SU-DHL-6 (cell line): Measurements from ENCODE around the gene PDE4D.

Experiments used
- H2AFZ ChIP-seq: fragments of 200-600 bp; sonication (generic); 2 replicates; pipeline ENCODE4 v1.6.1; 2014; ENCODE audit warnings: low read depth, mild to moderate bottlenecking, moderate library complexity, mixed read lengths, antibody characterized with exemption, low read length; ENCODE audit not compliant: severe bottlenecking
- H3F3A ChIP-seq: fragments of 200-600 bp; shearing (Covaris generic); 2 replicates; pipeline ENCODE4 v1.6.0; 2016; ENCODE audit warnings: antibody characterized with exemption, mild to moderate bottlenecking; ENCODE audit not compliant: insufficient read depth
- H3K27ac ChIP-seq: fragments of 200-600 bp; sonication (generic); 2 replicates; pipeline ENCODE4 v1.5.1; 2016; ENCODE audit warnings: low read depth, mild to moderate bottlenecking, low read length, moderate library complexity, mixed read lengths
- H3K27me3 ChIP-seq: fragments of 200-600 bp; sonication (generic), shearing (Covaris generic); 2 replicates; pipeline ENCODE4 v1.6.0; 2014; ENCODE audit warnings: mild to moderate bottlenecking, low read length
- H3K36me3 ChIP-seq: fragments of 200-600 bp; sonication (generic); 2 replicates; pipeline ENCODE4 v1.6.1; 2014; ENCODE audit warnings: mild to moderate bottlenecking, low read length, mixed read lengths
- H3K4me2 ChIP-seq: fragments of 300-600, 200-600 bp; shearing (Covaris generic), sonication (generic); 2 replicates; pipeline ENCODE4 v1.6.0; 2014; ENCODE audit warnings: low read length, low read depth, mild to moderate bottlenecking; ENCODE audit not compliant: poor library complexity, severe bottlenecking
- H3K4me3 ChIP-seq: fragments of 200-600 bp; sonication (generic); 2 replicates; pipeline ENCODE4 v1.5.1; 2014; ENCODE audit warnings: antibody characterized with exemption, low read length, mild to moderate bottlenecking, mixed read lengths; ENCODE audit not compliant: insufficient read depth, poor library complexity, severe bottlenecking
- H3K79me2 ChIP-seq: fragments of 200-600 bp; sonication (generic); 2 replicates; pipeline ENCODE4 v1.6.1; 2014; ENCODE audit warnings: mild to moderate bottlenecking, low read length, moderate library complexity; ENCODE audit not compliant: insufficient read depth
- H3K9ac ChIP-seq: fragments of 200-600 bp; sonication (generic); 2 replicates; pipeline ENCODE4 v1.7.0; 2014; ENCODE audit warnings: mild to moderate bottlenecking, low read length
- H3K9me2 ChIP-seq: fragments of 200-600 bp; sonication (generic); replicated peaks from 2 replicates; pipeline ENCODE4 v1.6.1; 2014; ENCODE audit warnings: low read length; ENCODE audit not compliant: insufficient read depth
- H3K9me3 ChIP-seq: fragments of 200-600 bp; sonication (generic); 2 replicates; pipeline ENCODE4 v1.6.1; 2014; ENCODE audit warnings: low read length, mixed read lengths; ENCODE audit not compliant: insufficient read depth
- H4K20me1 ChIP-seq: fragments of 200-600 bp; sonication (generic); 2 replicates; pipeline ENCODE4 v1.6.1; 2014; ENCODE audit warnings: low read depth, mild to moderate bottlenecking, antibody characterized with exemption, low read length, moderate library complexity, mixed read lengths
- CTCF ChIP-seq: fragments of 200-600 bp; sonication (generic); IDR thresholded peaks from one replicate; pipeline ENCODE4 v1.5.1; 2017; ENCODE audit warnings: antibody characterized with exemption, mild to moderate bottlenecking, low read length, moderate library complexity; ENCODE audit not compliant: insufficient read depth, poor library complexity, severe bottlenecking
- EZH2phosphoT487 ChIP-seq: fragments of 200-600 bp; sonication (generic), shearing (Covaris generic); conservative IDR thresholded peaks from 2 replicates; pipeline ENCODE4 v1.6.1; 2018; ENCODE audit warnings: mild to moderate bottlenecking, antibody characterized with exemption, low read length, moderate library complexity, mixed read lengths

The PDE4D gene

GRCh38 chr5:59433174-59433573 lies 460.4 kb downstream of the PDE4D start:
- Histone ChIP-seq H3K9me2 (no peaks in the 10 kb centered on the region), H3K4me3 (no peak overlapping the region), H3K4me2 (no peak overlapping the region), H3K27ac (no peak overlapping the region), H3K9ac (no peak overlapping the region), H3K79me2 (no peaks in the 10 kb centered on the region), H2AFZ (no peak overlapping the region), H3K9me3 (no peaks in the 10 kb centered on the region), H3K27me3 (no peaks in the 10 kb centered on the region), H3K36me3 (no peaks in the 10 kb centered on the region), H3F3A (no peaks in the 10 kb centered on the region), H4K20me1 (no peaks in the 10 kb centered on the region)
- no peak for TF ChIP-seq EZH2phosphoT487
- no peak for TF ChIP-seq CTCF

DNA sequence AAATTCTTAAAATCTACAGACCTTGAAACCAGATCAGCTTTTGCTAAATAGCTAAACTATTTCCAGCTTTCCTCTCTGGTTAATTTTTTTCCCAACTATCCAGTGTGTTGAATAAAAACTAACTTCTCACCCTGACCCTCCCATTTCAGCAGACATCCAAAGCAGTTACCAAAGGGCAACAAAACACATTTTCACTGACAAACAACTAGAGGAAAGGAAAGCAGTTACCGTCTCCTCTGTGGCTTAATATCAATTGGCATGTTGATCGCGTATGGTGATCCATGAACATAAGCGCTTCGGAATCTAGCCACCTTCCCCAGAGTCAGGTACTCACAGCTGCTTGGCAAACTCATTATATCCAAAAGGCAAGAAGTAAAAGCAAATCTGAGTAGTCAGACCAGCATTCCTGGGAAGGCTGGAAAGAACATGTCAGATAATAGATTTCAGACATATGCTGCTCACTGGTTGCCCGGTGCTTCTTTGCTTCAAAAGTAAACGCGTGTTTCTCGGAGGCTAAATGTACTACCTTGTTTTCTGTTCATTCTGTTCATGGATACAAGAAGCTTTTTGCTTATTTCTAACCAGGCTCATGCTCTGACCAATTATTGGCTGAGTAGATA lies 463.4 kb downstream of the PDE4D start:
- no peak overlapping the region for H3K27ac ChIP-seq
- H3F3A ChIP-seq, result no peaks in the 10 kb centered on the region
- H3K79me2 ChIP-seq, result no peaks in the 10 kb centered on the region
- TF ChIP-seq EZH2phosphoT487 (no peak), CTCF (no peak)
- H4K20me1 ChIP-seq, result no peaks in the 10 kb centered on the region
- no peak overlapping the region for H3K4me3 ChIP-seq
- H3K9me2 ChIP-seq, result no peaks in the 10 kb centered on the region
- H3K36me3 ChIP-seq, result no peaks in the 10 kb centered on the region
- no peak overlapping the region for H3K9ac ChIP-seq
- no peaks in the 10 kb centered on the region for H3K9me3 ChIP-seq
- no peaks in the 10 kb centered on the region for H3K27me3 ChIP-seq
- H3K4me2 ChIP-seq, result no peak overlapping the region
- H2AFZ ChIP-seq, result no peak overlapping the region

DNA sequence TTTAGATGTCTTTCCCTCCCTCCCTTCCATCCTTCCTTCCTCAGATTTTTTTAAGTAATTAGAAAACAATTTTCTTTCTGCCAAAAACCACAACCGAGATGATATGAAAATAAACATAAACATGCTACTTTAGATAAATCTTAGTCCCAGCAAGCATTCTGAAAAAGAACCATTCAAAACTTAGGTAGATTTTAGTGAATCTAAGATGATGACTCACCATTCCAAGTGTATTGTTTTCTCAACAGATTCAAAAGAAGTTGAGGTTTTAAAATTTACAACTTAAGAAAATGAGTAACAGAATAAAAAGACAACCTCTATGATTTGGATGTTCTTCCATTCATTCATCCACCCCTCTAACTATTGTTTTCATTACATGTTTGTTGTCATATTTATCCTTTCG lies 465.1 kb downstream of the PDE4D start:
- no peaks in the 10 kb centered on the region for H3K9me3 ChIP-seq
- H3K9ac ChIP-seq, result no peak overlapping the region
- H3K79me2 ChIP-seq, result no peaks in the 10 kb centered on the region
- no peak overlapping the region for H3K27ac ChIP-seq
- no peaks in the 10 kb centered on the region for H3K9me2 ChIP-seq
- H3K36me3 ChIP-seq, result no peaks in the 10 kb centered on the region
- H2AFZ ChIP-seq, result no peak overlapping the region
- no peaks in the 10 kb centered on the region for H3K27me3 ChIP-seq
- no peak for TF ChIP-seq EZH2phosphoT487
- no peak for TF ChIP-seq CTCF
- no peak overlapping the region for H3K4me3 ChIP-seq
- H4K20me1 ChIP-seq, result no peaks in the 10 kb centered on the region
- H3F3A ChIP-seq, result no peaks in the 10 kb centered on the region
- no peak overlapping the region for H3K4me2 ChIP-seq
